Left renal pelvis (tissue), 4 donors: Measurements from ENCODE around the gene EPHA4. TPM values are rescaled to one million over a fixed set of nuclear protein-coding genes. Genes with fewer than 3 reads are reported as not detected.

Experiments
- DNase-seq, 4 donors: peaks; one replicate each; pipeline ENCODE4 v3.0.0-alpha.2; 2013; ENCODE audit warnings: low read depth in 4 of 4, low spot score in 3 of 4
- polyA plus RNA-seq, 4 donors: library from polyadenylated mRNA; unstranded; fragments of 120-200 nt; gene quantifications; one replicate each; pipeline ENCODE4 v1.2.1, GENCODE V29; 2013; ENCODE audit not compliant: insufficient read length in 4 of 4

The EPHA4 gene
- polyA plus RNA-seq, 4 donors, result 26.5 to 63.8 (median 54.6) TPM

GRCh38 chr2:221572821-221573429, 821 bp upstream of the EPHA4 start:
- no peak for DNase-seq

DNA sequence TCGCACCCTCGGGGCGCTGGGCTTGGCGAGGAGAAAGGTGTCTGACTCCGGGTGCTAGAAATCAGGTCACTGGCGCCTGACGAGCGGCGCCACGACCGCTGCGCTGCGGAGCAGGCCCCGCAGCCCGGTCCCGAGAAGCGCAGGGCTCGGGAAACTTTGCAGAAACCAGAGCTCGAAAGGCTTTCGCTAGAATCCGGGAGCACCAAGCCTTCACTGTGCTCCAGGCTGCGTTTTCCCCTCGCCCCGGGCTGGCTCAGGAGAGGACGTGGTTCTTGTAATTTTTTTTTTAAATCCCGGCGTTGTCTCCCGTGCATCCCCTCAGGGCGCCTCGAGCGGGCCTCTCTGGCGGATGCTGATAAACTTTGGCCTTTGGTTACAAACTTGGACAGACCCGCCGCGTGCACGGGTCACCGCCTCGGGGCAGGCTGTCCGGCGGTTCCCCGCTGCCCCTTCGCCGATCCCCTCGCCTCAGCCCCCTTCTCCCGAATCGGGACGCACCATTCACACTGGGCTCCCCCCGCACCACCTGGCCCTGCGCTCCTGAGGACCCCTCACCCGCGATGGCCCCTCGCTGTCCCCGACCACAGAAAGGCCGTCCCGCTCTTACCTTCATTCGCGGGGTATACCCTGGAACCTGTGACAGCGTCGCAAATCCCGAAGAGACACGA, 419 bp downstream of the EPHA4 start:
- DNase-seq, result no peak

DNA sequence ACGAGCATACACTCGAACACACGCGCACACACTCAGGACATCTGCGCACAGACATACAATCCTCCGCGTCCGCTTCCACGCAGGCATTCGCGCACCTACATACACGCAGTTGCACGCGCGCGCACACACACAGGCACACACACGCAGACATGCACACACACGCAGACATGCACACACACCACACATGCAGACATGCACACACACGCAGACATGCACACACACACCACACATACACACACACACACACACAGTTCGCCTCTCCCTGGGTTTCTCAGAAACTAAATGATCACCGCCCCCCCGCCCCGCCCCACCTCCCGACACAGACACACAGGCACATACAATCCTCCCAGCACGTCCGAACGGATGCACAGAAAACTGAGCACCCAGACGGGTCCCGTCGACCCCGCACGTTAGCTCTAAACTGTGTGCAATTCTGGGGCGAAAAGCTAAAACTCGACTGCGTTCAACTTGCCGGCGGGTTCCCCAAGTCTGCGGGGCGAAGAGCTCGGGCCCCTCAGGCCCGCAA, 1.0 kb downstream of the EPHA4 start:
- no peak for DNase-seq

DNA sequence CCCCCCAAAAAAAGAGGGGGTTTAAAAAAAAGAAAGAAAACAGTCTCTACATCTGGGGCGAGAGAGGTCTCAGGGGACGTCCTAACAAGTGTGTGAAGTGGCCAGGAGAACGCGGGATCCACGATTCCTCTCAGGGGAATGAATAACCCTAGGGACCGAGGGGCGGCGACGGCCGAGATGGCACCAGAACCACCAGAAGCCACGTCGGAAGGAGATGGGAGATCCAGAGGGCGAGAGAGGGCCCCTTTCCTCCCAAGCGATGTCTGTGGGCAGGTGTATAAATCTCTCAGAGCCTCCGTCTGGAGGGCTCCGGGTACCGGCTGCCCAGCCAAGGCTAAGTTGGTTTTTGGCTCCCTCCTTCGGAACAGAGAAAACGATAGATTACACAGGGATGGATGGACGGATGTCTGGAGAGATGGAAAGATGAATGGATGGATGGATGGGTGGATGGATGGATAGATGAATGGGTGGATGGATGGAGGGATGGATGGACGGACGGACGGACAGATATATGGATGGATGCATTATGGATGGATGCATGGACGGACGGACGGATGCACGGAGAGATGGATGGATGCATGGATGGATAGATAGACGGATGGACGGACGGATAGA, 1.7 kb downstream of the EPHA4 start:
- DNase-seq, result no peak

DNA sequence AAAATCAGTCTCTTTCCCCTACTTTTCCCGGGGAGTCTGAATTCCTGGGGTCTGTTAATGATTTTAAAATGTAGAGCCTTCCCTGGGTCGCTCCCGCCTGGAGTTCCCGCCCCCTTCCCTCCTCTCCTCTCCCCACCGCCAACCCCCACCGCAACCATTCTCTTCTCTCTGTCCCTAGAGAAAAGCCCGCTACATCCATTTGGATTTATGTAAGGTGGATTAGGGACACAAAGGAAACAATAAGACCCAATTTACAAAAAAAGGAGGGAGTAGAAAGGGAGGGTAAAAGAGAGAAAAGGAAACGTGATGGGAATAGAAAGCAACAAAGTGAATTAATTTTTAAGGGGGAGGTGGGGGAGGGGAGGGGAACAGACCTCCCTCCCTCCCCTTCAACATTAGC, 2.2 kb downstream of the EPHA4 start:
- no peak for DNase-seq

GRCh38 chr2:221569425-221569845, 2.7 kb downstream of the EPHA4 start:
- DNase-seq, result no peak

DNA sequence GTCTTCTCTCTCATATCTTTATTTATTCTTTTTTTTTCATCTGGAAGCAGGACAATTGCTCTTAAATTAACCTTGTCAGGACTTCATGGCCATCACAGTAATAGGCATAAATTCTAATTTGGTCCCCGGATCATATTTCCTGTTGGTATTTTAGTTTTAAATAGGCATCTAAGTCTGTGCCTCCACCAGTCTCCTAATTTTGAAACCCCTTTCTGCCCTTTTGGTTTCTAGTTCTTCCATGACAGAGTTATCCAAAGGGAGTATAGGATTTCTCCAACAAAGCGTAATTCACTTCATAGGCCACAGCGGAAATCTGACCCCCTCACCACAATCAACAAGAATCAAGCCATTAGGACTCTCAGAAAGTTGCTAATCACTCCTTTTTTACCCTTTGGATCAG, 3.8 kb downstream of the EPHA4 start:
- DNase-seq, result no peak

GRCh38 chr2:221567809-221568208, 4.3 kb downstream of the EPHA4 start:
- no peak for DNase-seq

GRCh38 chr2:221567231-221567760, 4.8 kb downstream of the EPHA4 start:
- DNase-seq, result no peak

DNA sequence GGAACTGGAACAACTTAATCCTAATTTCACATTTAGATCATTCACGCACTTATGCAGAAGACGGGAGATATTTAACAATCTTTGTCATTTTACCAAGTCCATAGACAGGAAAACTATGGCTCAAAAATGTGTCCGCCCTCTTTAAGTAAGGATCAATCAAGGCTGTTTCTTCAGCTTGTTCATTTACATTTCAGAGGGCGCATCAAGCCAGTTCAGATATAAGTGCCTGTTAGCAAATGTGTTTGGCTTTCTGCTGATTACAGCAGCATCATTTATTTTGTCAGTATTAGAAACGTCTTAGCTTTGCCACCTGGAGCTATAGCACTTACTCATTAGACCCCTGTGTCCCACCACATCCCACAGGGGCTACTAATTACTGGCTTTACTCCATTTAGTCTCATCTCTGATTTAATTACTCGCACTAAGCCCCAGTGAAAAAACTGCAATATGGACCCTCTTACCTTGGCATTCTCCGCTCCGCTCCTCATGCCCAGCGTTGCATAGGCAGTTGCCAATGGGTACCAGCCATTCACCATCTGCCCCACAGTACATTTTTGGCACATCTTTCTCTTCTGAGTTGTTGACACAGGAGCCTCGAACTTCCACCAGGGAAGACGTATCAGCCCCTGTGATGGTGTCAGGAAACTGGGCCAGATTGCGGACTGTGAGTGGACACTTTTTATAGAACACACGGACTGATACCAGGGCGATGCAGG, 8.7 kb downstream of the EPHA4 start:
- no peak for DNase-seq

GRCh38 chr2:221562226-221562625, 9.9 kb downstream of the EPHA4 start:
- DNase-seq, result no peak

DNA sequence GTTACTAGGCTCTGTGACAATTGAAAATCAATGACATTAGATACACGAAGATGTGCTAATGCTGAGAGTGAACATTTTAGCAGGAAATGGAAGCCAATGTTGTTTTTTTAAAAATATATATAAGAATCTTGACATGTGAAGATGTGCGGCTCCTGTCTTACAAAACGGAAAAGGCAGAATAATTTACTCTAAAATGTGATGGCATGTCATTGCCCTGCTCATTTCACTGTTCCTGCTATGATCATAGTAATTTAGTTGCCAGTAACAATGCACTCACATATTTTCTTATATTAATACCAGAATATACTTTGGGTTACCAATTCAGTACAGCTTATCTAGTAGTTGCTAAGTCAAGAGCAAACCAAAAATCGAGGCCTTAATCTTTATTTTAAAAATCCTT, 10.3 kb downstream of the EPHA4 start:
- DNase-seq, result no peak

GRCh38 chr2:221559991-221560390, 12.1 kb downstream of the EPHA4 start:
- DNase-seq, result no peak

GRCh38 chr2:221558107-221558506, 14.0 kb downstream of the EPHA4 start:
- DNase-seq, result no peak

- no peak for DNase-seq
Observed at GRCh38 chr2:221555494-221555846, 16.6 kb downstream of the EPHA4 start.

GRCh38 chr2:221554769-221555493, 17.2 kb downstream of the EPHA4 start:
- DNase-seq, result no peak

- DNase-seq, result no peak
Observed at GRCh38 chr2:221553333-221553732, 18.8 kb downstream of the EPHA4 start.

DNA sequence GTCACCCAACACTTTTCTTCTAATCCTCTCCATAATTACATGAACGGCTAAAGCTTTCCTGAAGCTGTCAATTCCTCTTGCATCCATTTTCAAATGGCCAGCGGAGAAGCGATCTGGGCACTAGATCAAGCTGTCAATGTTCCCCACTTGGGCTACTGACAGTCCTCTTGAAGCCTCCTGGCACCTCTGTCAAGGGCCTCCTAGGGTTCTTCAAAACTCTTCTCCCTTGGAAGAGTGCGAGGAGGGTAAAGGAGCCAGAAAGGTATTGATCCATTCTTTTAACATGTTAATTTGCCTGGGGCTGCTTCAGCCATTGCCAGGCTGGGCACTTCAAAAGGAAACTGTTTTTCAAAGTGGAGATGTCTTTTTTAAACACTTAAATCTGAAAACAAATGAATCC, 19.8 kb downstream of the EPHA4 start:
- DNase-seq, result no peak

DNA sequence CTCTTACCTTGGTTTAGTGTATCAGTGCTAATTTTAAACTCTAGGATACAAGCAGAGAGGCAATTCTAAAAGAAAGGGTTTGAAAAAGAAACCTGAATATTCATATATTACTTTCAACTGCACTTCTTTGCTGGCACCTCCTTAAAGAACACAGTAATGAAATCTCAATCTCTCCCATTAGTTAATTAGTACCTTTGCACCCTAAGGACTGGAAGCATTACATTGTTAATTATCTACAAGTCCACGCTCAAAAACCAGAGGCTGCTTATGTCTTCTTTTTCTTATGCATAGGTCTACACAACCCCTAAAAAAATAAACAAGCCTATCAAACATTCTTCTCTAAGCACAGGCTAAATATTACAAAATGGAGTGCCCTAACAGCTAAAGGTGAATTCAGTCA, 20.2 kb downstream of the EPHA4 start:
- no peak for DNase-seq

DNA sequence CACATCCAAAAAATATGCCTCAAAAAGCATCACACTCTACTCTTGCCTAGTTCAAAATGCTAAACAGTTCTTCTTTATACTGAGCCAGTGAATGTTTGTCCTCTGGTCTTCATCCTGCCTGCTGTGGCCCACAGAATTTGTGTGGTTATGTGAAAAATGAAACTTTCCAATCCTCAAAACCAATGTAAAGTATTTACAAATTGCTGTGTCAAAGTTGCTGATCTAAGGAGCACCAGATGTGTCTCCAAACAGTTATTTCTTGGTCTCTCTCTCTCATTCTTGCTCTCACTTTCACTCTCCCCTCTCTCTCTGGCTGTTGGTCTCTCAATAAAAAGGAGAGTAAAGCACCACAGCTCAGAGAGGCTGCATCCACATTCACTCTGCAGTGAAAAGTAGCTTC, 23.0 kb downstream of the EPHA4 start:
- DNase-seq, result no peak
